ENCODE results near the gene VWA8. TPM values are rescaled to one million over a fixed set of nuclear protein-coding genes. Genes with fewer than 3 reads are reported as not detected.

Gene VWA8
- total RNA-seq, 1 donor from 2014 or later, result 15.8 TPM

GRCh38 chr13:41970918-41971317, 10.0 kb upstream of the VWA8 start:
- no peak overlapping the region for H3K27ac Mint-ChIP-seq (ENCODE audit: unreplicated experiment)
- DNase-seq (ENCODE audit: extremely low spot score, unreplicated experiment), result no peak
- no peaks in the 10 kb centered on the region for H3K27me3 Mint-ChIP-seq (ENCODE audit: unreplicated experiment)
- H3K4me3 Mint-ChIP-seq (ENCODE audit: unreplicated experiment), result no peak overlapping the region
- H3K4me1 Mint-ChIP-seq (ENCODE audit: unreplicated experiment), result no peaks in the 10 kb centered on the region
- H3K36me3 Mint-ChIP-seq (ENCODE audit: unreplicated experiment), result no peaks in the 10 kb centered on the region
- H3K9me3 Mint-ChIP-seq (ENCODE audit: unreplicated experiment), result no peaks in the 10 kb centered on the region
- TF ChIP-seq CTCF (IDR thresholded peaks at IDR 0.05), result no peak

GRCh38 chr13:41970022-41970421, 9.1 kb upstream of the VWA8 start:
- Mint-ChIP-seq H3K9me3 (ENCODE audit: unreplicated experiment) (no peaks in the 10 kb centered on the region), H3K36me3 (ENCODE audit: unreplicated experiment) (no peaks in the 10 kb centered on the region), H3K4me1 (ENCODE audit: unreplicated experiment) (no peaks in the 10 kb centered on the region), H3K27me3 (ENCODE audit: unreplicated experiment) (no peaks in the 10 kb centered on the region), H3K4me3 (ENCODE audit: unreplicated experiment) (no peak overlapping the region), H3K27ac (ENCODE audit: unreplicated experiment) (no peak overlapping the region)
- TF ChIP-seq CTCF (IDR thresholded peaks at IDR 0.05), result no peak
- DNase-seq (ENCODE audit: extremely low spot score, unreplicated experiment), result no peak

- DNase-seq (ENCODE audit: extremely low spot score, unreplicated experiment), result no peak
Measured at GRCh38 chr13:41969072-41969471, 8.2 kb upstream of the VWA8 start.

GRCh38 chr13:41966671-41967070, 5.8 kb upstream of the VWA8 start:
- Mint-ChIP-seq H3K36me3 (ENCODE audit: unreplicated experiment) (no peaks in the 10 kb centered on the region), H3K4me1 (ENCODE audit: unreplicated experiment) (no peaks in the 10 kb centered on the region), H3K27me3 (ENCODE audit: unreplicated experiment) (no peaks in the 10 kb centered on the region), H3K27ac (ENCODE audit: unreplicated experiment) (no peak overlapping the region), H3K4me3 (ENCODE audit: unreplicated experiment) (no peak overlapping the region), H3K9me3 (ENCODE audit: unreplicated experiment) (no peaks in the 10 kb centered on the region)
- TF ChIP-seq CTCF (IDR thresholded peaks at IDR 0.05), result no peak
- no peak for DNase-seq (ENCODE audit: extremely low spot score, unreplicated experiment)

More at GRCh38 chr13:41969072-41969471, 8.2 kb upstream of the VWA8 start:
- H3K4me1 Mint-ChIP-seq (ENCODE audit: unreplicated experiment), result no peaks in the 10 kb centered on the region
- H3K36me3 Mint-ChIP-seq (ENCODE audit: unreplicated experiment), result no peaks in the 10 kb centered on the region
- H3K4me3 Mint-ChIP-seq (ENCODE audit: unreplicated experiment), result no peak overlapping the region
- H3K27me3 Mint-ChIP-seq (ENCODE audit: unreplicated experiment), result no peaks in the 10 kb centered on the region
- TF ChIP-seq CTCF (IDR thresholded peaks at IDR 0.05), result no peak
- H3K27ac Mint-ChIP-seq (ENCODE audit: unreplicated experiment), result no peak overlapping the region
- H3K9me3 Mint-ChIP-seq (ENCODE audit: unreplicated experiment), result no peaks in the 10 kb centered on the region

GRCh38 chr13:41962994-41963393, 2.1 kb upstream of the VWA8 start:
- DNase-seq (ENCODE audit: extremely low spot score, unreplicated experiment), result no peak
- no peaks in the 10 kb centered on the region for H3K9me3 Mint-ChIP-seq (ENCODE audit: unreplicated experiment)
- H3K27me3 Mint-ChIP-seq (ENCODE audit: unreplicated experiment), result no peaks in the 10 kb centered on the region
- TF ChIP-seq CTCF (IDR thresholded peaks at IDR 0.05), result no peak
- H3K4me3 Mint-ChIP-seq (ENCODE audit: unreplicated experiment), result no peak overlapping the region
- no peaks in the 10 kb centered on the region for H3K36me3 Mint-ChIP-seq (ENCODE audit: unreplicated experiment)
- no peak overlapping the region for H3K27ac Mint-ChIP-seq (ENCODE audit: unreplicated experiment)
- peaks cover 19% of the 10 kb centered on the region for H3K4me1 Mint-ChIP-seq (ENCODE audit: unreplicated experiment)
